Measurements from ENCODE around the gene TNFRSF25.
"Not testable (repeated sequence)": the region's sequence is repeated elsewhere in the genome, so short reads cannot be mapped to it uniquely, and the experiment has no call there.

Gene TNFRSF25

GRCh38 chr1:6431645-6432579 is 34.1 kb downstream of the TNFRSF25 start:
- DNase-seq (ENCODE audit: low spot score), result not testable (repeated sequence)

- DNase-seq (ENCODE audit: low spot score), result not testable (repeated sequence)
These were observed 36.1 kb downstream of the TNFRSF25 start for GRCh38 chr1:6429660-6430411.

GRCh38 chr1:6428453-6428852 is 37.5 kb downstream of the TNFRSF25 start:
- not testable (repeated sequence) for DNase-seq (ENCODE audit: low spot score)

GRCh38 chr1:6427441-6428390 is 38.3 kb downstream of the TNFRSF25 start:
- DNase-seq (ENCODE audit: low spot score), result no peak

GRCh38 chr1:6426972-6427350 is 39.0 kb downstream of the TNFRSF25 start:
- DNase-seq (ENCODE audit: low spot score), result no peak

GRCh38 chr1:6426277-6426971 is 39.5 kb downstream of the TNFRSF25 start:
- peak; percentile 41 for DNase-seq (ENCODE audit: low spot score)

- DNase-seq (ENCODE audit: low spot score), result peak; percentile 40
These were observed 40.3 kb downstream of the TNFRSF25 start for GRCh38 chr1:6425658-6426057.

- DNase-seq (ENCODE audit: low spot score), result peak; percentile 65
These were observed 41.1 kb downstream of the TNFRSF25 start, which contains the start of gene ESPN for GRCh38 chr1:6424619-6425593. TSS of gene ESPN (plus strand) at chr1:6424776. CDS start at chr1:6424956, 180 bp downstream.

- DNase-seq (ENCODE audit: low spot score), result peak; percentile 67
These were observed 41.9 kb downstream of the TNFRSF25 start for GRCh38 chr1:6424000-6424565.

GRCh38 chr1:6423321-6423999 is 42.5 kb downstream of the TNFRSF25 start:
- peak; percentile 79 for DNase-seq (ENCODE audit: low spot score)

- no peak for DNase-seq (ENCODE audit: low spot score)
These were observed 44.7 kb downstream of the TNFRSF25 start for GRCh38 chr1:6421266-6421665.

- peak; percentile 70 for DNase-seq (ENCODE audit: low spot score)
These were observed 45.4 kb downstream of the TNFRSF25 start for GRCh38 chr1:6420454-6421042.

- DNase-seq (ENCODE audit: low spot score), result peak; percentile 71
These were observed 46.0 kb downstream of the TNFRSF25 start, which contains the start of gene HES2 for GRCh38 chr1:6419804-6420453. TSS of gene HES2 (minus strand) at chr1:6419919. CDS start at chr1:6419820, 99 bp downstream.

- DNase-seq (ENCODE audit: low spot score), result peak; percentile 72
These were observed 46.6 kb downstream of the TNFRSF25 start for GRCh38 chr1:6419397-6419803.

GRCh38 chr1:6418668-6419396 is 47.1 kb downstream of the TNFRSF25 start:
- DNase-seq (ENCODE audit: low spot score), result peak; percentile 56

GRCh38 chr1:6417961-6418667 is 47.9 kb downstream of the TNFRSF25 start:
- no peak for DNase-seq (ENCODE audit: low spot score)

All from ecto neural progenitor cell (in vitro differentiated cells).